K562 (cell line): ENCODE results near the gene VILL. TPM values are rescaled to one million over a fixed set of nuclear protein-coding genes. Genes with fewer than 3 reads are reported as not detected.

Source experiments
- ATAC-seq: fragments of 200-7000 bp; cut with Tn5 transposase; 3 replicates; pipeline ENCODE4 v1.9.1; 2020; ENCODE audit warnings: moderate library complexity
- BruUV-seq: library from RNA; stranded (reverse); fragments of 400-500 nt; replicated peaks from 2 replicates; lab custom pipeline; 2021; lab: Mats Ljungman, UMichigan
- CTCF ChIA-PET: fragments of 300-600 bp; formaldehyde crosslinking; extraction: SDS; loops from one replicate; lab custom pipeline; 2021; ENCODE audit warnings: low intra/inter-chr PET ratio; lab: Yijun Ruan, JAX
- POLR2A ChIA-PET: fragments of 300-600, 350-650 bp; sonication (Branson Sonifier 250); formaldehyde crosslinking; extraction: SDS; loops from one replicate; lab custom pipeline; 2021; ENCODE audit warnings: antibody characterized with exemption, inconsistent platforms; lab: Yijun Ruan, JAX
- DNase-seq, 4 experiments: peaks; one replicate each; pipeline versions ENCODE4 v3.0.0 to v3.0.0-alpha.2; 2011 to 2018; ENCODE audit warnings: low spot score in 3 of 4, mixed read lengths in 3 of 4; ENCODE audit errors: extremely low read depth in 1 of 4
- FAIRE-seq: peaks from 2 replicates; lab custom pipeline; 2011; peaks lifted over from hg19 to GRCh38; lab: Jason Lieb, UNC
- H2AFZ ChIP-seq: 2 replicates; pipeline ENCODE4 v1.6.0; 2011; ENCODE audit warnings: low read depth, low read length, control low read depth, inconsistent platforms
- H3K27ac ChIP-seq: fragments of 200-600 bp; 3 replicates; pipeline ENCODE4 v1.8.0; 2011; ENCODE audit warnings: low read depth, mild to moderate bottlenecking, control low read depth, inconsistent platforms, low read length, moderate library complexity, mixed read lengths; ENCODE audit errors: extremely low read depth
- H3K27me3 ChIP-seq, 2 experiments: fragments of 300-600 bp in 1 of 2; 2 replicates in 1 of 2; 3 replicates in 1 of 2; pipeline versions ENCODE4 v1.6.0 to v1.8.0; 2011; ENCODE audit warnings: inconsistent platforms in 2 of 2, low read length in 2 of 2, mild to moderate bottlenecking in 1 of 2, mixed read lengths in 1 of 2, moderate library complexity in 1 of 2; ENCODE audit not compliant: control insufficient read depth in 2 of 2, insufficient read depth in 2 of 2
- H3K36me3 ChIP-seq: fragments of 300-600 bp; 3 replicates; pipeline ENCODE4 v1.8.0; 2011; ENCODE audit warnings: mild to moderate bottlenecking, low read length, inconsistent platforms; ENCODE audit not compliant: control insufficient read depth, insufficient read depth
- H3K4me1 ChIP-seq, 2 experiments: fragments of 200-600 bp in 1 of 2; replicated peaks in 1 of 2; 2 replicates in 1 of 2; 3 replicates in 1 of 2; pipeline versions ENCODE4 v1.5.1 to v1.8.0; 2011; ENCODE audit warnings: inconsistent platforms in 2 of 2, low read length in 2 of 2, mild to moderate bottlenecking in 1 of 2, mixed read lengths in 1 of 2, moderate library complexity in 1 of 2; ENCODE audit not compliant: control insufficient read depth in 2 of 2, insufficient read depth in 2 of 2
- H3K4me2 ChIP-seq: 2 replicates; pipeline ENCODE4 v1.6.1; 2011; ENCODE audit warnings: low read length, control low read depth, inconsistent platforms, mixed read lengths; ENCODE audit not compliant: insufficient read depth
- H3K4me3 ChIP-seq: fragments of 200-600 bp; sonication (generic), shearing (Covaris generic); 2 replicates; pipeline ENCODE4 v1.5.1; 2016; ENCODE audit warnings: control low read depth, inconsistent platforms
- H3K79me2 ChIP-seq: fragments of 200-600 bp; 3 replicates; pipeline ENCODE4 v1.8.0; 2011; ENCODE audit warnings: low read length, inconsistent platforms; ENCODE audit not compliant: control insufficient read depth, insufficient read depth
- H3K9ac ChIP-seq, 2 experiments: 2 replicates each; pipeline versions ENCODE4 v1.6.0 to v1.6.1; 2011; ENCODE audit warnings: low read depth in 2 of 2, low read length in 2 of 2, control low read depth in 1 of 2, inconsistent platforms in 1 of 2, mild to moderate bottlenecking in 1 of 2, mixed read lengths in 1 of 2; ENCODE audit not compliant: insufficient read depth in 1 of 2
- H3K9me1 ChIP-seq: one replicate; pipeline ENCODE4 v1.6.0; 2011; ENCODE audit warnings: inconsistent platforms, mild to moderate bottlenecking, low read length, moderate library complexity; ENCODE audit not compliant: control insufficient read depth, insufficient read depth
- H3K9me3 ChIP-seq: replicated peaks from 2 replicates; pipeline ENCODE4 v1.5.1; 2011; ENCODE audit warnings: low read depth, low read length, inconsistent platforms; ENCODE audit not compliant: control insufficient read depth, insufficient read depth
- H4K20me1 ChIP-seq: replicated peaks from 2 replicates; pipeline ENCODE4 v1.6.1; 2011; ENCODE audit warnings: low read length, inconsistent platforms, mixed read lengths; ENCODE audit not compliant: control insufficient read depth, insufficient read depth
- WGBS: fragments of 100-300 bp; shearing (Covaris generic); methylation state at CpG from one replicate; pipeline ENCODE4 v1.1.6; 2016; ENCODE audit warnings: low coverage, mixed read lengths; ENCODE audit not compliant: insufficient coverage; ENCODE audit errors: missing lambda C conversion rate; 5-methylcytosine and 5-hydroxymethylcytosine counted together
- in situ Hi-C: fragments of 300-500 bp; cut with MboI; formaldehyde crosslinking; loops from 4 replicates; pipeline ENCODE4 v1.15.0; 2018; ENCODE audit warnings: inconsistent platforms, mixed read lengths
- intact Hi-C: fragments of 100-400 bp; cut with micrococcal nuclease; formaldehyde crosslinking; loops from 2 replicates; pipeline ENCODE4 v1.14.2; 2022
- polyA plus RNA-seq, 8 experiments: library from polyadenylated mRNA; depleted of rRNA in 4 of 8; stranded (reverse) in 5 of 8; unstranded in 3 of 8; fragments of >200 nt; fragmentation: Nextera tagmentation in 2 of 8; fragmentation: Illumina TruSeq in 1 of 8; extraction: Ambion mirVana in 2 of 8; extraction: Trizol in 1 of 8; gene quantifications; 2 replicates each; pipeline versions ENCODE4 v1.2.1 to v1.2.3, GENCODE V29; 2011 to 2014; ENCODE audit warnings: inconsistent platforms in 1 of 8, missing spikeins in 1 of 8
- total RNA-seq, 7 experiments: library from RNA; depleted of rRNA in 6 of 7; stranded (reverse); fragments of >200 nt in 6 of 7; fragmentation: Illumina TruSeq in 2 of 7; extraction: Trizol in 2 of 7; gene quantifications; 2 replicates each; pipeline versions ENCODE4 v1.2.1 to v1.2.3, GENCODE V29; 2011 to 2021; ENCODE audit warnings: low replicate concordance in 1 of 7
- TF ChIP-seq, protein P1 (sequence below), 3 experiments: IDR thresholded peaks in 2 of 3; conservative IDR thresholded peaks in 1 of 3; 2 replicates each; pipeline ENCODE4 v1.5.1; 2011 to 2012; ENCODE audit warnings: low read length in 3 of 3, mild to moderate bottlenecking in 3 of 3, control low read depth in 2 of 3, improper control_type of control experiment in 1 of 3, inconsistent platforms in 1 of 3, low read depth in 1 of 3, mixed read lengths in 1 of 3, moderate library complexity in 1 of 3; ENCODE audit not compliant: insufficient read depth in 2 of 3
- TF ChIP-seq, protein P2 (sequence below), 2 experiments: fragments of 450-650 bp in 1 of 2; sonication (generic) in 1 of 2; formaldehyde crosslinking in 1 of 2; IDR thresholded peaks; 2 replicates each; pipeline versions ENCODE4 v1.7.1 to v1.9.0; 2016 to 2022; ENCODE audit warnings: inconsistent platforms in 1 of 2, mild to moderate bottlenecking in 1 of 2, missing genetic modification reagents in 1 of 2

The VILL gene
- total and polyA plus RNA-seq, 9 of the 15 experiments (the other 6 are each of a cell fraction or from before 2014, with no cell fraction given): 0.11 to 16.0 (median 8.8) TPM

DNA sequence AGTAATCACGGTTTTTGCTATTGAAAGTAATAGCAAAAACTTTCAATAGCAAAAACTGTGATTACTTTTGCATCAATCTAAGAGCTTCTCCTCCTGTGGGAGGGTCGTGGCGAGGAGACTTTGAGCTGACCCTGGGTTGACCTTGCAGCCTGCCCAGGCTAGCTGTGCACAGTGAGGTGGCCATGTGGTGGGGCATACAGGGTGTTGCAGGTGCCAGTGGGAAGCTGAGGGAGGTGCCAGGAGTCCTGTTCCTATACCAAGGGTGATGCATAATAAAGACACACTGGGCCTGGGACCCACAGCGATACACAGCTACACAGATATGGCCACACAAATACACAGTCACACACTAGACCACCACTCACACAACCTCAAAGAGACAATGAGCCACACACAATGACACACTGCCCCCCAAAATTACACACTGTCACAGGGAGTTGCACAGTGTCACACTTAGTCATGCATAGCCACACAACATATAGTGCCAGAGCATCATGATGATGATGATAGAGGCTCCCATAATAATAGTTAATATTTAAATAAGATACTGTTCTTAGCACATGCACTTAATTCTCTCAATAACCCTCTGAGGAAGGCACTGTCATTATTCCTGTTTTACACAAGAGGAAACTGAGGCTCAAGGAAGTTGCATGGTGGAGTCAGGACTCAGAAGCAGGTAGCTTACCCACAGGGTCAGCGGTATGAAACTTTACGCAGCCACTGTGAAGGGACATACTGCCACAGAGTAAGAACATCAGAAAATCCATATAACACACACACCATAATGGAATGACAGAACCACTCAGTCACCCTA is 32.5 kb downstream of the VILL start:
- in situ Hi-C loops (no loop called here), intact Hi-C loops (no loop called here)
- ATAC-seq (no peak), FAIRE-seq (no peak), DNase-seq (no peak)
- H3K79me2 ChIP-seq: peaks cover 27% of the 10 kb centered on the region
- peaks cover 5% of the 10 kb centered on the region; the same call in 1 of the 3 replicates for H3K36me3 ChIP-seq
- no peaks in the 10 kb centered on the region for H3K9me3 ChIP-seq
- H3K9me1 ChIP-seq: peaks cover 4% of the 10 kb centered on the region
- CTCF ChIA-PET: no interaction called here
- peak overlapping the region; percentile 94; the same call in 1 of the 2 replicates for H2AFZ ChIP-seq
- peak overlapping the region; percentile 90 for H3K4me2 ChIP-seq
- 65% methylated on average over 6 of the region's 6 CpGs for WGBS
- H3K27me3 ChIP-seq: 0 out of 5 replicates have a peak, but pooled peaks cover 0 to 3% of the 10 kb centered on the region in 2 experiments
- H4K20me1 ChIP-seq: no peaks in the 10 kb centered on the region
- H3K4me3 ChIP-seq: peak overlapping the region; percentile 66
- POLR2A ChIA-PET: interaction anchor here (0.7 kb wide), 1 partner anchor 10 kb away, joined by 3 read pairs; no protein-coding TSS in a partner anchor
- no TSS peak for BruUV-seq
- TF ChIP-seq, protein P1, sequence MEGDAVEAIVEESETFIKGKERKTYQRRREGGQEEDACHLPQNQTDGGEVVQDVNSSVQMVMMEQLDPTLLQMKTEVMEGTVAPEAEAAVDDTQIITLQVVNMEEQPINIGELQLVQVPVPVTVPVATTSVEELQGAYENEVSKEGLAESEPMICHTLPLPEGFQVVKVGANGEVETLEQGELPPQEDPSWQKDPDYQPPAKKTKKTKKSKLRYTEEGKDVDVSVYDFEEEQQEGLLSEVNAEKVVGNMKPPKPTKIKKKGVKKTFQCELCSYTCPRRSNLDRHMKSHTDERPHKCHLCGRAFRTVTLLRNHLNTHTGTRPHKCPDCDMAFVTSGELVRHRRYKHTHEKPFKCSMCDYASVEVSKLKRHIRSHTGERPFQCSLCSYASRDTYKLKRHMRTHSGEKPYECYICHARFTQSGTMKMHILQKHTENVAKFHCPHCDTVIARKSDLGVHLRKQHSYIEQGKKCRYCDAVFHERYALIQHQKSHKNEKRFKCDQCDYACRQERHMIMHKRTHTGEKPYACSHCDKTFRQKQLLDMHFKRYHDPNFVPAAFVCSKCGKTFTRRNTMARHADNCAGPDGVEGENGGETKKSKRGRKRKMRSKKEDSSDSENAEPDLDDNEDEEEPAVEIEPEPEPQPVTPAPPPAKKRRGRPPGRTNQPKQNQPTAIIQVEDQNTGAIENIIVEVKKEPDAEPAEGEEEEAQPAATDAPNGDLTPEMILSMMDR (IDR thresholded peaks at IDR 0.05 in 2 of 3, conservative IDR thresholded peaks at IDR 0.05 in 1 of 3; ENCODE audit: insufficient read depth in 2 of 3, low read depth in 1 of 3, low read length in 3 of 3): no peak
- TF ChIP-seq, protein P2, sequence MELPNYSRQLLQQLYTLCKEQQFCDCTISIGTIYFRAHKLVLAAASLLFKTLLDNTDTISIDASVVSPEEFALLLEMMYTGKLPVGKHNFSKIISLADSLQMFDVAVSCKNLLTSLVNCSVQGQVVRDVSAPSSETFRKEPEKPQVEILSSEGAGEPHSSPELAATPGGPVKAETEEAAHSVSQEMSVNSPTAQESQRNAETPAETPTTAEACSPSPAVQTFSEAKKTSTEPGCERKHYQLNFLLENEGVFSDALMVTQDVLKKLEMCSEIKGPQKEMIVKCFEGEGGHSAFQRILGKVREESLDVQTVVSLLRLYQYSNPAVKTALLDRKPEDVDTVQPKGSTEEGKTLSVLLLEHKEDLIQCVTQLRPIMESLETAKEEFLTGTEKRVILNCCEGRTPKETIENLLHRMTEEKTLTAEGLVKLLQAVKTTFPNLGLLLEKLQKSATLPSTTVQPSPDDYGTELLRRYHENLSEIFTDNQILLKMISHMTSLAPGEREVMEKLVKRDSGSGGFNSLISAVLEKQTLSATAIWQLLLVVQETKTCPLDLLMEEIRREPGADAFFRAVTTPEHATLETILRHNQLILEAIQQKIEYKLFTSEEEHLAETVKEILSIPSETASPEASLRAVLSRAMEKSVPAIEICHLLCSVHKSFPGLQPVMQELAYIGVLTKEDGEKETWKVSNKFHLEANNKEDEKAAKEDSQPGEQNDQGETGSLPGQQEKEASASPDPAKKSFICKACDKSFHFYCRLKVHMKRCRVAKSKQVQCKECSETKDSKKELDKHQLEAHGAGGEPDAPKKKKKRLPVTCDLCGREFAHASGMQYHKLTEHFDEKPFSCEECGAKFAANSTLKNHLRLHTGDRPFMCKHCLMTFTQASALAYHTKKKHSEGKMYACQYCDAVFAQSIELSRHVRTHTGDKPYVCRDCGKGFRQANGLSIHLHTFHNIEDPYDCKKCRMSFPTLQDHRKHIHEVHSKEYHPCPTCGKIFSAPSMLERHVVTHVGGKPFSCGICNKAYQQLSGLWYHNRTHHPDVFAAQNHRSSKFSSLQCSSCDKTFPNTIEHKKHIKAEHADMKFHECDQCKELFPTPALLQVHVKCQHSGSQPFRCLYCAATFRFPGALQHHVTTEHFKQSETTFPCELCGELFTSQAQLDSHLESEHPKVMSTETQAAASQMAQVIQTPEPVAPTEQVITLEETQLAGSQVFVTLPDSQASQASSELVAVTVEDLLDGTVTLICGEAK (IDR thresholded peaks at IDR 0.05): peak; percentile 29; the same call in 1 of the 2 replicates
- TF ChIP-seq, protein P2 (CRISPR knock-in tag; IDR thresholded peaks at IDR 0.05): no peak
- peaks cover 55 to 57% of the 10 kb centered on the region in 2 experiments for H3K4me1 ChIP-seq
- peak overlapping the region; percentile 61; the same call in 1 of the 3 replicates for H3K27ac ChIP-seq
- peak overlapping the region; percentile 39 to 68; a peak in 2 of 4 replicates for H3K9ac ChIP-seq
